Kidney (tissue), 14 donors: ENCODE results near the gene HOTAIR. TPM values are rescaled to one million over a fixed set of nuclear protein-coding genes. Genes with fewer than 3 reads are reported as not detected.

Source experiments
- DNase-seq, 5 donors: peaks; one replicate each; pipeline ENCODE4 v3.0.0-alpha.2; 2013 to 2020
- FAIRE-seq: peaks from 2 replicates; lab custom pipeline; 2012; peaks lifted over from hg19 to GRCh38; lab: Jason Lieb, UNC
- H3K27ac ChIP-seq, 2 donors: one replicate each; pipeline ENCODE4 v1.7.0; 2013; ENCODE audit warnings: low read depth in 2 of 2, low read length in 2 of 2, inconsistent platforms in 1 of 2
- H3K27me3 ChIP-seq: one replicate; pipeline ENCODE4 v1.7.1; 2013; ENCODE audit warnings: low read length, inconsistent platforms; ENCODE audit not compliant: control insufficient read depth, insufficient read depth
- H3K36me3 ChIP-seq, 3 donors: one replicate each; pipeline versions ENCODE4 v1.7.0 to v1.7.1; 2013; ENCODE audit warnings: low read length in 3 of 3, control low read depth in 1 of 3, inconsistent platforms in 1 of 3; ENCODE audit not compliant: insufficient read depth in 3 of 3, control insufficient read depth in 2 of 3
- H3K4me1 ChIP-seq, 3 donors: one replicate each; pipeline versions ENCODE4 v1.7.0 to v1.7.1; 2013; ENCODE audit warnings: low read length in 3 of 3, inconsistent platforms in 1 of 3, low read depth in 1 of 3; ENCODE audit not compliant: control insufficient read depth in 2 of 3, insufficient read depth in 2 of 3
- H3K4me3 ChIP-seq, 3 donors: one replicate each; pipeline versions ENCODE4 v1.7.0 to v1.8.1; 2013; ENCODE audit warnings: low read length in 3 of 3, control low read depth in 1 of 3, inconsistent platforms in 1 of 3
- H3K9ac ChIP-seq, 3 donors: one replicate each; pipeline versions ENCODE4 v1.7.0 to v1.7.1; 2013; ENCODE audit warnings: low read length in 3 of 3, control low read depth in 1 of 3, inconsistent platforms in 1 of 3
- H3K9me3 ChIP-seq, 3 donors: one replicate each; pipeline versions ENCODE4 v1.7.0 to v1.7.1; 2013; ENCODE audit warnings: low read length in 3 of 3, control low read depth in 1 of 3, inconsistent platforms in 1 of 3; ENCODE audit not compliant: control insufficient read depth in 2 of 3, insufficient read depth in 1 of 3
- intact Hi-C: fragments of 100-400 bp; cut with DNase I; formaldehyde crosslinking; loops from one replicate; pipeline ENCODE4 v1.11.1; 2022
- polyA plus RNA-seq: library from polyadenylated mRNA; stranded (reverse); fragments of 350-450 nt; fragmentation: Illumina TruSeq; extraction: RNeasy Lipid Tissue Mini Kit (QIAGEN cat#74804); gene quantifications from one replicate; pipeline ENCODE4 v1.2.3, GENCODE V29; 2014; ENCODE audit warnings: low read depth, low replicate concordance; ENCODE audit not compliant: insufficient read depth
- total RNA-seq: library from RNA; stranded (reverse); fragmentation: NEBNext Ultra II Directional; extraction: Animal tissue kit (Norgen Biotek cat#: 25700); gene quantifications from one replicate; pipeline ENCODE4 v1.2.1, GENCODE V29; 2021
- TF ChIP-seq, protein P1 (sequence below): IDR thresholded peaks from 3 replicates; pipeline ENCODE4 v1.5.1; 2012; ENCODE audit warnings: mild to moderate bottlenecking, moderate library complexity, borderline replicate concordance; ENCODE audit not compliant: insufficient read depth; ENCODE audit errors: extremely low read depth
- donor health status: control.
- donor health status: control.
- donor health status: control.
- donor health status: control.
- donor health status: control.
- donor health status: DM: yes; HTN: yes; CAD: no.
- donor health status: Normal renal cell carcinoma (clear cell type).

Gene HOTAIR
- total and polyA plus RNA-seq, 2 donors from 2014 or later = 0.52 to 0.76 TPM

DNA sequence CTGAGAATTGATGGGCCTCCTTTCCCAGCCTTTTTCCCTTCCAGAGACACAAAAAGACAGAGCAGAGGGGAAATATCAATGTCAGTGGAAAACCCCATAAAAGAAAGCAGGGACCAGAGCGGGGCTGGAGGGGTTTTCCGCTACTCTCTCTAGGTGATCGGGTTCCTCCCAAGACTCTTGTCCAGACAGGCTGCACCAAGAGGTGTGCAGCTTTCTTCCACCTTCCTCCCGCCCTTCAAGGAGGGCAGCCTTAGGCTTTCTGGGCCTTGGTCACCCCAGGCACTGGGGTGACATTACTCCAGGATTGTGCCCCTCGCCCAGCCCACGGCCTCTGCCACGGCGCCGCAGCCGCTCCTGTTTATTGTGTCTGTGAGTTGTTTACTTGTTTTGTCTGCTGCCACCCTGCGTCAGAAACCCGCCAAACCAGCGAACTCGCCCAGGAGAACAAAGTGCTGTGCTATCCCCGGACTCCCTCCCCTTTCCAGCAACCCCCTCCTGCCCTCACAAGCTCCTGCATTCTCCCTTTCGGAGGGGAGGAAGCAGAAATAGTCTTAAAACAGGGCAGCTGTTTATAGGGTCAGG lies 46.8 kb upstream of the HOTAIR start:
- Histone ChIP-seq H3K27ac (peak overlapping the region; percentile 49 to 73), H3K36me3 (no peaks in the 10 kb centered on the region), H3K27me3 (peaks cover 3% of the 10 kb centered on the region), H3K4me3 (peak overlapping the region; percentile 7 to 40 (median 22)), H3K9ac (peak overlapping the region in 1 of 3 donors; percentile 23), H3K9me3 (no peaks in the 10 kb centered on the region), H3K4me1 (peaks cover 8 to 10% (median 8%) of the 10 kb centered on the region in 3 donors)
- FAIRE-seq = no peak
- intact Hi-C loops = no loop called here
- TF ChIP-seq, protein P1, sequence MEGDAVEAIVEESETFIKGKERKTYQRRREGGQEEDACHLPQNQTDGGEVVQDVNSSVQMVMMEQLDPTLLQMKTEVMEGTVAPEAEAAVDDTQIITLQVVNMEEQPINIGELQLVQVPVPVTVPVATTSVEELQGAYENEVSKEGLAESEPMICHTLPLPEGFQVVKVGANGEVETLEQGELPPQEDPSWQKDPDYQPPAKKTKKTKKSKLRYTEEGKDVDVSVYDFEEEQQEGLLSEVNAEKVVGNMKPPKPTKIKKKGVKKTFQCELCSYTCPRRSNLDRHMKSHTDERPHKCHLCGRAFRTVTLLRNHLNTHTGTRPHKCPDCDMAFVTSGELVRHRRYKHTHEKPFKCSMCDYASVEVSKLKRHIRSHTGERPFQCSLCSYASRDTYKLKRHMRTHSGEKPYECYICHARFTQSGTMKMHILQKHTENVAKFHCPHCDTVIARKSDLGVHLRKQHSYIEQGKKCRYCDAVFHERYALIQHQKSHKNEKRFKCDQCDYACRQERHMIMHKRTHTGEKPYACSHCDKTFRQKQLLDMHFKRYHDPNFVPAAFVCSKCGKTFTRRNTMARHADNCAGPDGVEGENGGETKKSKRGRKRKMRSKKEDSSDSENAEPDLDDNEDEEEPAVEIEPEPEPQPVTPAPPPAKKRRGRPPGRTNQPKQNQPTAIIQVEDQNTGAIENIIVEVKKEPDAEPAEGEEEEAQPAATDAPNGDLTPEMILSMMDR = no peak
- DNase-seq = peak in 4 of 5 donors; percentile 79 to 88 (median 83)

DNA sequence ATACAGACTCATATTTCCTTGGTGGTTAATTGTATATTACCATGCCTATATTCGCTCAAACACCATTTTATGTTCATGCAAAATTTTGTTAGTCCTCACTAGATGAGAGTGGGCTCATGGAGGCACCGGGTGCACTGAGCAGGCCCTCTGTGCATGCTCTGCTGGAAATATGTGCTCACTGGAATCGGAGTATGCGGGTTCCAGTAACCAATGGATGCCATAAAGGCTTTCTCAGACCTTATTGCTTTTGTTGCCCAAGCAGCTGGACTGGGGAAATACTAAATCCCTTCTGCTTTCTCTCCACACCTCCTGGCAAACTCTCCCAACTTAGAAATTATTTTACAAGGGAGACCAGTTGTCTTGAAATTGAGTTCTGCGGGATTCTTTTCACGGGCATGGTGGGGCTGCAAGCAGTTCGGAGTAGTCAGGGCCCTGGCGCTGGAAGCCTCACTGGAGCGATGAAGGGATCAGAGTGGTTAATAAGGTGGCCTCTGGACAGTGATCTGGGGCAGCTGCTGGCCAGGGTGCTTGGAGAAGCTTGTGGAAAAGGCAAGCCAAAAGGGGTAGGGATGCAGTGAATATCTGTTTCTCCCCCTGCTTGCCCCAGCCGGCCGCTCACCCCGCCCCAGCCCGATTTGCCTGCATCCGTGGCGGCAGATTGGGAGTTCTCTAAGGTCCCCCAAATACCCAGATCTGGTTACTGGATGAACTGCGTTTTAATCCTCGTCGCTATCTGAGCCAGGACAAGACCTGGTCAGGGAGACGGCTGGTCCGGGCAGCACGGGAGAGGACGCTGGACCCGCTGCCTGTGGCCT lies 46.0 kb upstream of the HOTAIR start:
- peak overlapping the region; percentile 3 to 73 (median 19) for H3K9ac ChIP-seq
- H3K9me3 ChIP-seq = no peaks in the 10 kb centered on the region
- peak overlapping the region; percentile 21 to 40 (median 22) for H3K4me3 ChIP-seq
- DNase-seq (peak in 2 of 5 donors; percentile 54 to 66), FAIRE-seq (no peak)
- H3K27me3 ChIP-seq = no peaks in the 10 kb centered on the region
- no peaks in the 10 kb centered on the region for H3K36me3 ChIP-seq
- H3K4me1 ChIP-seq = peaks cover 2 to 10% (median 8%) of the 10 kb centered on the region in 3 donors
- peak overlapping the region; percentile 49 to 73 for H3K27ac ChIP-seq
- TF ChIP-seq, protein P1 = no peak
- intact Hi-C loops = no loop called here

DNA sequence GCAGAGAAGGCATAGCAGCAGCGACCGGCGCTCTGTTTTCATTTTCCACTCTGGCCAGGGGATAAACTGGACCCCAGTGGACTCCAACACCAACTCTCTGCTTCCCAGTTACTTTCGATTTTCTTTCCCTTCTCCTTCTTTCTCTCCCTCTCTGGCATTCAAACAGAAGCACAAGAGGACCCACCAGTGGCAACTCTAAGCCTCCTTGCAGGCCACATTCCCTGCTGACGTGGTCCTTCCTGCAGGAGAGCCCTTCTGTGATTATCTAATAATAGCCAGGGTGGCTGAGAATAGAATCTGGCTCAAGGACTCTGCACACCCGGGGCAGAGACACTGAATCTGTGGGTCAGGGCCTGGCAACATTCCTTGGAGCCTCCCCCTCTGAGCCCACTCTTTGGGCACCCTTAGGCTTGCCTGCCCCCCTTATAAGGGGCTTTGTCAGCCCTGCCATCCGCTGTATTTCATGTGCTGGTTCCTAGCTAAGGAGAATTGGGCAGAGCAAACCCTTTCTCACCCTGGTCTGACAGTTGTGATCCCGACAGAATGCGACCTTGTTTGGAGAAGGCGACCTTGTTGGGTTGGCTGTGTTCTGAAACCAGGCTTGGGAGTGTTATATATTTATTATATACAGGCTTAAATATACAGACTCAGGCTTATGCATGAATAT lies 45.3 kb upstream of the HOTAIR start:
- no peak for FAIRE-seq
- H3K9ac ChIP-seq = peak overlapping the region; percentile 5 to 73 (median 6)
- intact Hi-C loops = no loop called here
- DNase-seq = peak in 2 of 5 donors; percentile 37 to 50
- no peaks in the 10 kb centered on the region for H3K9me3 ChIP-seq
- H3K27ac ChIP-seq = peak overlapping the region; percentile 2 to 71
- H3K4me1 ChIP-seq = peaks cover 2 to 10% (median 9%) of the 10 kb centered on the region in 3 donors
- H3K4me3 ChIP-seq = peak overlapping the region; percentile 21 to 52 (median 43)
- H3K27me3 ChIP-seq = no peaks in the 10 kb centered on the region
- H3K36me3 ChIP-seq = no peaks in the 10 kb centered on the region
- TF ChIP-seq, protein P1 = no peak
